IPS DF 4.7 (cell line): Measurements from ENCODE around the gene HS3ST4.
"Not testable (repeated sequence)": the region's sequence is repeated elsewhere in the genome, so short reads cannot be mapped to it uniquely, and the experiment has no call there.

ENCODE experiments used
- DNase-seq: peaks from one replicate; pipeline ENCODE4 v3.0.0-alpha.2; 2013; ENCODE audit warnings: low spot score; ENCODE audit errors: extremely low read depth

HS3ST4 gene

DNA sequence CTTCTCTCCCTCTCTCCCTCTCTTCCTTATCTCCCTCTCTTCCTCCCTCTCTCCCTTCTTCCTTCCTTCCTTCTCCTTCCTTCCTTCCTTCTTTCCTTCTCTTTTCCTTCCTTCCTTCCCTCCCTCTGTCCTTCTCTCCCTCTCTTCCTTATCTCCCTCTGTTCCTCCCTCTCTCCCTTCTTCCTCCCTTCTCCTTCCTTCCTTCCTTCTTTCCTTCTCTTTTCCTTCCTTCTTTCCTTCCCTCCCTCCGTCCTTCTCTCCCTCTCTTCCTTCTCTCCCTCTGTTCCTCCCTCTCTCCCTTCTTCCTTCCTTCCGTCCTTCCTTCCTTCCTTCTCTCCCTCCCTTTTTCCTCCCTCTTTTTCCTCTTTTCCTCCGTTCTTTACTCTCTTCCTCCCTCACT is 38.6 kb downstream of the HS3ST4 start:
- DNase-seq, result no peak

DNA sequence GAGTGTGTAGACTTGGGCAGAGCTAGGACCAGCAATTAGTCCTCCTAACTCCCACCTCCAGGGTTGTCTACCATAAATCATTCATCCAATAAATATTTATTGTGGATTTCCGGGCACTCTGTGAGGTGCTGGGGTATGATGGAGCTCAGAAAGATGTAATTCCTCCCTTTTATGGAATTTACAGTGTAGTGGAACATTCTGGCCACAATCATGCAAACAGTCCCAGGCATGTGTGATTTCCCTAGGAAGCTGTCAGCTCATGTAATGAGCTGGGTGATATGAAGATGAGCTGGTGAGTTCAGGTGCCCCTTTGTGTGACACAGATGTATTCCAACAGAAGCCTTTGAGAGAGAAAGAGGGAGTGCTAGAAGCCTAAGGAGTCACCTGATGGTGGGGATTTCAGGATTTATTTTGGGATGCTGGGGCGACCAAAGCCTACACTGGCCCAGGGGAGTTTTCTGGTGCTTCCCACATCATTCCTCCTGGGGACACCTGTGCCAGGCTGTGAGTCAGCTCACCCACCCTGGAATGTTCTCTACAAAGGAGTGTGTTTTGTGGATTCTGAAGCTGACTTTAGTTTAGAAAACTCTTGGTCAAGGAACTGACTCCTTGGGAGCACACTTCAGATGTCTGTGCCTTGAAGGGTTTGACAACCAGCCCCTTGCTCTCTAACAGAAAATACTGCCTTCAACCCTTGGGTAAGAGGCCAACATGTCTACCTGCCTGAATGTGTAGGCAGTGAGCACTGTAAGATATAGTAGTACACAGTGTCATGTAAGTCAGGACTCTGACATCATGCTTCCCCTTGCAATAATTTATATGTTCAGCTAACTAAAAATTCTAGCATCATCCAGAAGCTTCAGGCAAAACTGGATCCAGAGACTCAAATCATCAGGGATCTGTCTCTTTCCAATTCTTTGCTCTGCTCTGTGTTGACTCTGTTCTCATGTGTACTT is 42.9 kb downstream of the HS3ST4 start:
- DNase-seq, result no peak

DNA sequence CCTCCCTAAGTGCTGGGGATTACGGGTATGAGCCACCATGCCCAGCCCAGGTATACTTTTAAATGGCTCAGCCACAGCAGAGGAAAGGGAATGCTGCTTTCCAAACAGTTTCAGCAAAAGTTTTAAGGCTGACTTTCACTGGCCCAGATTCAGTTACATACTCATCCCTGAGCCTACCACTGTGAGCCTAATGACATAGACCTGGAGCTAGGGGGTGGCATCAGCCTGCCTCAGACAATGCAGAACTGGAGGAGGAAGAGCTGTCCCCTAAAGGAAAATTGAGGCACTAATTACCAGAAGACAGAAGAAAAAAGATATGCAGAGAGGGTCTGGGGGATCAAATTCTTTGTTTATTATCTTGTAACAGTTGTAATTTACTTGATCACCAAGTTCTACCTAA is 43.9 kb downstream of the HS3ST4 start:
- no peak for DNase-seq

DNA sequence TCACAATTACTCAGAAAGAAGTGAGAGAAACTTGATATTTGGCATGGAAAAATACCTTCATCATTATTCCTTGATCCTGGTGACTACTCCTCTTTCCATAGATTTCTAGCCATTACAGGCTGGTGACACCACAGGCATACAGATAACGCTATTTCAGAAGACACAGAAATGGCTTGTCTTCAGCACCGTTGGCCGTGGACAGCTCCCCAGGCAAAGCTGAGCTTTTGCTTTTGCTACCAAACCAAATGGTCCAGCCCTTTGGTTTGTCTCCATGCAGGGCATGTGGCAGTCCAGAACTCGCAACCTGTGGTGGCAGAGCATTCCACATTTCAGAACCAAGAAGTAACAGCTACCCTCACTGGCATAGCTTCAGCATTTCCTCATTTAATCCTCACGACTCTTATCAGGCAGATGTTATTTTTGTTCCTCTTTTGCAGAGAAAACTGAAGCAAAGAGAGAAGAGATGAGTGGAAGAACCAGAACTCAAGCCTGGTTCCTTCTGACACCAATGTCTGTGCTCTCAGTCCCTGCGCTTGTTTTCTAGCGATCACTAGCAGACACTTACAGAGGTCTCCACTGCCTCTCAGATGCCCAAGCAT is 55.5 kb downstream of the HS3ST4 start:
- DNase-seq, result peak; percentile 9

DNA sequence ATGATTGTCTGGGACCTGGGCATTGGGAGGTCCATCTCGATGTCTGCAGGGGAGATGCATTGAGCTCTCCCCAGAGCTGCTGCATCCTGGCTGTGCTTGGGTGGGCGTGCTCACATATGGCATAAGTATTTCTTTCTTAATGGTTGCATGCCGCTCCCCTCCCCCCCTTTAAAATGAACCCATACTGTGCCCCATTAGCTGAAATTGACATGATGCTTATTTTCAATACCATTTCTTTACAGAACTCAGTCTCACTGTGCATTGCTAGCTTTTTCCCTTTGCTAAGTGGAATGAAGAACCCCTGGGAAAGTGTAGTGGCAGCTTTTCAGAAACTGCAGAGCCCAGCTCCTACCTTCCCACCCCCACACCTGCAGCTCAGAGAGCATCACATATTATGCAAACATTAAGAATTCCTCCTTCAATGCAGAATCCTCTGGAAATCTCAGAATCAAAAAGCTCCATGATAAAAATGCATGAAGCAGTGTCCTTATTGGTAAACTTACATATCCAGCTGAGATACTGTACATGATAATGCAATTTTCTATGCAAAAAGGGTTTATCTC is 56.4 kb downstream of the HS3ST4 start:
- no peak for DNase-seq

DNA sequence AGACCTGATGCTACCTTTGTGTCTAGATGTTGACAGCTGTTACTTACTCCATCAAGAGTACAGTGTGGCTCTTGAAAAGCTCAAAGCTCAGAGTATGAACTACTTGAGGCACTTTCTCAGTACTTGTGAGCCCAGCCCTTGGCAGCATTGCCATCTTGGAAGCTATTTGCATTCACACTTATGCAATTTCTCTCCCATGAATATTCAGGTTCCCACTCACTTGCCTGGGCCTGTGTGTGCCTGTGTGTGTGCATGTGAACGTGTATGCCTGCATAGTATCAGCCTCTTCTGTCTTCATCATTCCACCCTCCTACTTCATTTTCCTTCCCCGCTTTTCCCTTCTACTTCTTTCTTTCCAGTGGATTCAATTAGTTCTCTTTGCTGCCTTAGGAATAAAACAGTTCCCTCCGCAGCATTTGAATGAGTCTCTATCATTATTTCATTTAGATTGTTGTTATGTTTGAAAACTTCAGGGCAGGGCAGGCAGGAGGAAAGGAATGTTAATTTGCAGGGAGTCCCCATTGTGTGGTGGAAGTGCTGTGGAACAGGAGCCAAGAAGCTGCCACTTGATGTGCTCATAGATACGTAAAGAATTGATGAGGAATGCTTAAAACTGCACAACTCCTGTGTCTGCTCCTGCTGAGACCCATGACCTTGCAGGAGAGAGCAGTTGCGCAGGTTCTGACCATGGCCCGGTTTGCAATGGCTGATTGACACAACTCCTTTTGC is 58.9 kb downstream of the HS3ST4 start:
- DNase-seq, result no peak

DNA sequence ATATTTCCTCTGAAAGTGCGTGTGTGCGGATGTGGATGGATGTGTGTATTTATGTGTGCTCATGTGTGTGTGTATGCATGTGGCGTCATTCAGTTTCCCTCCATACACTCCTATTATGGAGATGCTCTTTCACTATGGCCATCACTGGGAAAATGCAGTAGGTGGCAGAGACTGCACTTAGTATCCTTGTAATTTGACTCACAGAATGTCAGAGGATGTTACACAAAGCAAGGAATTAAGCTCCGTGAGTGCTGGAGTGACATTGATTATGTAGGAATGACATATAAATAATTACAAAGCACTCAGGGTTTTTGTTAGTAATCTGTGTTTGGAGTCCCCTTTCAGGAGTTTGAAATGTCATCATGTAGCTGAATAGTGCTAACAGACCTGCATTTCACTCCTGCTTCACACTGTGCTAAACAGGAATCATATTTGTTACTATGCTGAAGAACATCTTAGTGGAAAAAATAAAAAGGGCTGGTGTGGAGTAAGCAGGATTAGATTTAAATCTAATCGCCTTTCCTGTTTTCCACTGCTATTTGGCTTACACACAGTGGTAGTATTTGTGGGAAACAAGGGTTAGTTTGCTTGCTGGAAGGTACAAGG is 59.6 kb downstream of the HS3ST4 start:
- DNase-seq, result no peak

DNA sequence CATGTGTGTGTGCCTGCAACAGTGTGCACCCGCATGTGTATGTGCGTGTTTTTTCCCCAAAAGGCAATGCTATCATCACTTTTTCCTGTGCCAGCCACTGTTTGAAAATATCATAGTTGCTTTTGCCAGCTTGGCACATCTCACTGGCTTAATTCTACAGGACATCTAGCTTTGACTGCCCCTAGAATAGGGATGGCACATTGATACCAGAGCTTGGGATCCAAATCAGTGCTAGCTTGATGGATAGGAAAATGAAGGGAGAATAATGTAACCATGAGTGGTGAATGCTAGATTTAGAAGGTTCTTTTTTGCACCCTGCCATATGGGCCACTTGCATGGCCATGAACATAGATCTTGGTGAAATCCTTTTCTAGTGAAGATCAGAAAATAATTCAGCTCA is 72.7 kb downstream of the HS3ST4 start:
- DNase-seq, result no peak

DNA sequence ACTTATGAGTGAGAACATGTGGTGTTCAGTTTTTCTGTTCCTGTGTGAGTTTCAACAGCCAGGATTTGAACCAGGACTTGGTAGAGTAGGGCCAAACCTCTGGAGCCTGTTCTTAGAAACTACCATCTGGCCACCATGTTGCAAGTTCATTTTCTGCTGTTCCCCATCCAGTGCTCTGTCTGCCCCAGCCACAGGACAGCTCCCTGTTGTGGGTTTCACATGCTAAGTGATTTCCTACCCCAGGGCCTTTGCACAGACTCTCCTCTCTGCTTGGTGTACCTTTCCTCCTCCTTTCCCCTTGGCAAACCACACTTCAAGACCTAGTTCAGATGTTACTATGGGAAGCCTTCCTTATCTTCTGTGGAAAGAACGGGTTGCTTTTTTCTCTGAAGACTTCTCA is 79.5 kb downstream of the HS3ST4 start:
- DNase-seq, result no peak

DNA sequence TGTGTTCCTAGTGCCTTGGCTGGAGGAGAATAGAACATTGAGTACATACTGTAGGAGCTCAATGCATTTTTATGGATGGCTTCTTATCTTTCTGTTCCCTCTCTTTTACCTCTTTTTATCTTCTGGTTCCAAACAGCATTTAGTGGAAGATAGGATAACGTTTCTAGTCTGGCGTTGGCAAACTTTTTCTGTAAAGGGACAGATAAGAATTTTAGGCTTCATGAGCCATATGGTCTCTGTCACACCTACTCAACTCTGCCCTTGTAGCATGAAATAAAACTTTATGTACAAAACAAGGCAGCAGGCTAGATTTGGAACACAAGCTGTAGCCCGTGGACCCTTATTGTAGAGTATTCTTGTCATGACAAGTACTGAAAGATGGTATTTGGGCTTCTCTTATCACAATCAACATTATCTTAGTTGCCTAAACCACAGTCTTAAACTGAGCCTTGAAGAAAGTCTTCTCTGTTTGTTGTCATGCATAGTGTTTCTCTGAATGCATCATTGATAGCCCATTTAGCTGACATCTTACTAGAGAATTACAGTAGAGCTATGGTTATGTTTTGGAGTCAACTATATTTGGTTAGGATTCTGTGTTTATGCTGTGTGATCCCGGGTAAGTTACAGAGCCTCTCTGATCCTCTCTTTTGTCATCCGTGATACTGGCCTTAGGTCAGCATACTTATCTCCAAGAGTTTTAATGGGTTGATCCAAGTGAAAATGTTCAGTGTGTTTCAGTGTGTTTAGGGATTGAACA is 80.2 kb downstream of the HS3ST4 start:
- no peak for DNase-seq

DNA sequence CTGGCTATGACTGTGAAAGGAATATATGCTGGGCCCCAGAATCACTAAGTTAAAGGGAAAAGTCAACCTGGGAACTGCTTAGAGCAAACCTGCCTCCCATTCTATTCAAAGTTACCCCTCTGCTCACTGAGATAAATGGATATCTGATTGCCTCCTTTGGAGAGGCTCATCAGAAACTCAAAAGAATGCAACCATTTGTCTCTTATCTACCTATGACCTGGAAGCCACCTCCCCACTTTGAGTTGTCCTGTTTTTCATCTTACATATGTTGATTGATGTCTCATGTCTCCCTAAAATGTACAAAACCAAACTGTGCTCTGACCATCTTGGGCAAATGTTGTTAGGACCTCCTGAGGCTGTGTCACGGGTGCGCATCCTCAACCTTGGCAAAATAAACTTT is 84.5 kb downstream of the HS3ST4 start:
- DNase-seq, result not testable (repeated sequence)

DNA sequence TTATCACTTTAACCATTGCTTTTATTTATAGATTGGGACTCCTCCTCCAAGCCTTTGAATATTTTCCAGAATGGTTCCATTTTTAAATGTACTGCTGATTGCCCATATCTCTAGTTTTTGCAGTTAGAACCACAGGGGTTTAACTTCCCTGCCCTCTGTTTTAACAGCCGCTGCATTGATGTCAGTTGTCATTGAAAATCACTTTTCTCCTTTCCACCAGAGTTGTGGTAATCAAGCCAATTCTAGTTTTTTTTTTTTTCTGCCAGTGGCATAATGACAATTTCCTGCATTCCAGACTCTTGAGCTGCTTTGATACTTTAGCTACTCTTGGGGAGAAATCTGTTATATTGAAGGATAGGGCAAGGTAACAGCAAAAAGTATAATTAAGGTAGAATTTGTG is 91.5 kb downstream of the HS3ST4 start:
- DNase-seq, result no peak

DNA sequence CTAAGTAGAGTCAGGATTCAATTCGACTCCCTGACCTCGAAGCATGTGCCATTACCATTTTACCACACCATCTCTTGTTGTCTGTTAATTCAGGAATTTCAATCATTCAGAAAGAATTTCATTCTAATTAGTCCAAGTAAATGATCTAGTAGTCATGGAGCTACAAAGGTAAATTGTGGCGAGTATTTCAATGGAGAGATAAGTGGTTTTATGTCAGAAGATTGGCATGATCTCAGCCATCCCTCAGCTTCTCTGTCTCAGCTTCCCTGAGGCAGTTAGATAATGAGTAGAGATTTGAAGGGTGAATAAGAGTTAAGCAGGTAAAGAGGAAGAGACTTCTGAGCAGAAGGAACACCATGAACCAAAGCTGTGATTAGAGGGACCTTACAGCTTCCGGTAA is 93.6 kb downstream of the HS3ST4 start:
- no peak for DNase-seq

DNA sequence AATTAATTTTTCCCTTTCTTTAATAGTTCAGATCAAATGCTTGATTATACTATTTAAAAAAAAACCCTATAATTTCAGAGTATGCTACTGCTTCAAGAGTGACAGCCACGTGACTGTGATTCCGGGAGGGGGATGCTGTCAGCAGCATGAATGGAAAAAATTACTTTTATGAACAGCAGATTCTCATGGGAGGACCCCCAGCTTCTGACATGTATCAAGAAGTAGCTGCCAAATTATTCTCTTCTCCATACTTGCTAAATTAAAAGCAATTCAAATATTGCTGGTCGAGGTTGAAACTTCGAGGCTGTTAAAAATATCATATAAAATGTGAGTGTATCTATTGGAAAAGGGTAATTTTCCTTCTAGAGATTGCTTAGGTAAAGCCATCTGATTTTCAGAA is 95.0 kb downstream of the HS3ST4 start:
- DNase-seq, result no peak

DNA sequence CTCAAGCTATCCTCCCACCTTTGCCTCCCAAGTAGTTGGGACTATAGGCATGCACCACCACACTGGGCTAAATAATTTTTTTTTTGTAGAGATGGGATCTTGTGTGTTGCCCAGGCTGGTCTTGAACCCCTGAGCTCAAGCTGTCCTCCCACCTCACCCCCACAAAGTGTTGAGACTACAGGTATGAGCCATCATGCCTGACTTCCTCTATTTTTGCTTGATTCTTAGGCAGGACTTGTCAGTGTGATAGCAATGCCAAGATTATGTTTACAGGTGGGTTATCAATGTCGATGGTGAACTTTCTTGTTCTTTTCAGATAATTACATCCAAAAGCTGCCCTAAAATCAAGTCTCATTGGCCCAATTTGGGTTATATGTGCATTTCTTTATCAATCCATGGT is 96.9 kb downstream of the HS3ST4 start:
- no peak for DNase-seq

DNA sequence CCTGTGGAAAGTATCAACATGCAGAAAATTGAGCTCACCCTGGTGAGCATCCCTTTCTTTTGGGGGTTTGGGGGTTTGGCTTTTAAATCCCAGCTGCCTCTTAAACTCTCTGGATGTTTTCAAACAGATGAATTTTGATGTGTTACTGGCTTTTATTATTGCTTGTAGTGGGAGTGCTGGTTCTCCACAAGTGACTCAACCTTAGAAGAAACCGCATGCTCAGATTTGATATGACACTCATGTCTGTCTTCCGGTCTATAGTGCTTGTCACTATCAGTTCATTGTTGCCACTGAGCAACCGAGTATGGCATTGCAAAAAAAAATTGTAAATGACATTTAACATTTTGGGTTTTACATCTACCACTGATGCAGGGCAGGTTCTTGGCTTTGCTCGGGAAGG is 104.5 kb downstream of the HS3ST4 start:
- no peak for DNase-seq

DNA sequence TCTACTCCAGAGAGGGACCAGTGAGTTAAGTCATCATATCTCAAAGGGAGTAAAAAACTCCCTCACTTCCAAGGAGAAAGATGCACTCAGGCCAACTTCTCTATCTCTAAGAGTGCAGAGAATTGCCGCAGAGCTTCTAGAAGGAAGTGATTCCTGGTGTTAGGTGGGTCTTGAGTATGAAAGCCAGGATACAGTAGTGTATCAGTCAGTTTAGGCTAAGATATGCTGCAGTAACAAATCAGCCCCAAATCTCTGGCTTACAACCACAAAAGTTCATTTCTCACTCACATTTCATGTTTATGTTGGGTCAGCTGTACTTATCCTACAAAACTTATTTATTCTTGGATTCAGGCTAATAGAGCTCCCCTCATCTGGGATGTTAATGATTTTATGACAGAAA is 106.3 kb downstream of the HS3ST4 start:
- no peak for DNase-seq

DNA sequence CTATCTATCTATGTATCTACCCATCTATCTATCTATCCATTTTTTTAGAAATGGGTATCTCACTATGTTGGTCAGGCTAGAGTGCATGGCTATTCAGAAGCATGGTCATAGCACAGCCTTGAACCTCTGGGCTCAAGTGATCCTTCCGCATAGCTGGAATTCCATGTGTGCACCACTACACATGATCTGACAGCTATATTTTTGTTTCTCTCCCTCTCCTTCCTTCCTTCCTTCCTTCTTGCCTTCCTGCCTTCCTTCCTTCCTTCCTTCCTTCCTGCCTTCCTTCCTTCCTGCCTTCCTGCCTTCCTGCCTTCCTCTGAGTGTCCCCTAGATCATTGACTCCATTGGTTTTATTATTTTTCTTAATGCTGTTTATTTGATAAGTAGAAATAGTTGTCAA is 108.1 kb downstream of the HS3ST4 start:
- no peak for DNase-seq

DNA sequence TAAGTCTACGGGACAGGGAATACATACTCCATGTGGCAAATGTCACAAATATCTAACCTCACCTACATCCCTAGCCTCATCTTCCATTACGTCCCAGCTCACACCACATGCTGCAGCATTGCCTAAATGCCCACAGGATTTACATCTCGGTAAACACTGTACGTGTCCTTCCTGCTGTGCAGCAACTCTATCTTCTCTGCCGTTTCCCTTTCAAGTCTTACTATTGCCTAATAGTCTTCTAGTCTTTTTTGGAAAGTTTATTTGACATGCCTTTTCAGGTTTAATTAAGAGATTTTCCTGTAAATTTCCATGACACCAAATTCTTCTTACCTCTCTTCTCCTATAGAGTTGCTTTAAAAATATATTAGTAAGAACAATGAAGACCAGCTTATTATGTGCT is 120.5 kb downstream of the HS3ST4 start:
- no peak for DNase-seq

DNA sequence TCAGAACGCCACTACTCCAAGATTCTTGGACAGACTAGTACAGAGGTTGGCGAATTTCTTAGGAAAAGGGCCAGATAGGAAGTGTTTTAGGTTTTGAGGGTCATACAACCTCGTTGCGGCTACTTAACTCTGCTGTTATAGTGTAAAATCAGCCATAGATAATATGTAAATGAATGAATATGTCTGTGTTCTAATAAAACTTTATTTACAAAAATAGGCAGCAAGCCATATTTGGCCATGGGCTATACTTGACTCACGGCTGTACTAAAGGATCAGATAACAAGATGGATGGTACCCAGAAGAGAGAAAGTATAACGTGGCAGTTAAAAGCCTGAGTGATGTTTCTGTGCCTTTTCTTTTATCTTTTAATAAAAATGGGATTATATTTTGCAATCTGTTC is 125.5 kb downstream of the HS3ST4 start:
- DNase-seq, result no peak

DNA sequence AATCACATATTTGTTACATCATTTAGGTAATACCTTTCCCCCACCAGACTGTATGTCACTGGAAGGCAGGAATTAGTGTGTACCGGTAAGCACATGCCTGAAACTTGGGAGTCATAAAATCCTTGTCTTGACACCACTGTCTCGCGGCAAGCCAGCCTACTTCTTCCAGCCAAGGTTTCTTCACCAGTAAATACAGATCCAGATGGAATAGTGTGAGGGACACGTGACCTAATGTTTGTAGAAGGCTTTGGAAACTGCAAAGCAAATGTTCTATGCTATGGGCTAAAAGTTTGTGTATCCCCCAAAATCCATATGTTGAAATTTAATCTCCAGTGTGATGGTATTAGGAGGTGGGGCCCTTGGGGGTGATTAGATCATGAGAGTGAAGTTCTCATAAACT is 126.1 kb downstream of the HS3ST4 start:
- no peak for DNase-seq
